Measurements from ENCODE around the gene MTMR1.

Gene MTMR1

GRCh38 chrX:150692831-150693724 lies at the start of gene MTMR1:
TSS of gene MTMR1 (plus strand) at chrX:150693396. CDS start at chrX:150693531, 135 bp downstream.
- no peak for TF ChIP-seq BACH2 (CRISPR knock-in tag; IDR thresholded peaks at IDR 0.05; ENCODE audit: borderline replicate concordance)
- TF ChIP-seq ARNTL (CRISPR knock-in tag; IDR thresholded peaks at IDR 0.05; ENCODE audit: borderline replicate concordance, low read depth), result no peak
- no peak for TF ChIP-seq ZNF565 (CRISPR knock-in tag; conservative IDR thresholded peaks at IDR 0.05; ENCODE audit: low read depth)
- TF ChIP-seq PATZ1 (CRISPR knock-in tag; IDR thresholded peaks at IDR 0.05; ENCODE audit: borderline replicate concordance), result no peak
- no peak for TF ChIP-seq CSRNP3 (CRISPR knock-in tag; IDR thresholded peaks at IDR 0.05)
- TF ChIP-seq ZNF8 (CRISPR knock-in tag; IDR thresholded peaks at IDR 0.05), result no peak
- no peak for TF ChIP-seq POU6F1 (CRISPR knock-in tag; IDR thresholded peaks at IDR 0.05; ENCODE audit: borderline replicate concordance, low read depth)
- TF ChIP-seq RARB (CRISPR knock-in tag; IDR thresholded peaks at IDR 0.05), result no peak
- no peak for TF ChIP-seq SNAI2 (CRISPR knock-in tag; IDR thresholded peaks at IDR 0.05)
- TF ChIP-seq PPARA (CRISPR knock-in tag; IDR thresholded peaks at IDR 0.05; ENCODE audit: borderline replicate concordance), result no peak
- TF ChIP-seq CREB5 (CRISPR knock-in tag; IDR thresholded peaks at IDR 0.05; ENCODE audit: low read depth), result no peak
- no peak for TF ChIP-seq TOX (CRISPR knock-in tag; IDR thresholded peaks at IDR 0.05; ENCODE audit: borderline replicate concordance)
- TF ChIP-seq ESRRG (CRISPR knock-in tag; IDR thresholded peaks at IDR 0.05), result no peak
- TF ChIP-seq ZNF70 (CRISPR knock-in tag; IDR thresholded peaks at IDR 0.05), result no peak
- TF ChIP-seq TCF4 (CRISPR knock-in tag; IDR thresholded peaks at IDR 0.05; ENCODE audit: borderline replicate concordance), result no peak
- no peak; the same call in 2 of the 3 replicates for ATAC-seq

GRCh38 chrX:150643958-150644357 lies 49.2 kb upstream of the MTMR1 start:
- no peak for TF ChIP-seq TOX (CRISPR knock-in tag; IDR thresholded peaks at IDR 0.05; ENCODE audit: borderline replicate concordance)
- no peak for TF ChIP-seq RARB (CRISPR knock-in tag; IDR thresholded peaks at IDR 0.05)
- TF ChIP-seq SNAI2 (CRISPR knock-in tag; IDR thresholded peaks at IDR 0.05), result no peak
- TF ChIP-seq PPARA (CRISPR knock-in tag; IDR thresholded peaks at IDR 0.05; ENCODE audit: borderline replicate concordance), result no peak
- TF ChIP-seq ZFP3 (CRISPR knock-in tag; IDR thresholded peaks at IDR 0.05), result no peak
- no peak for ATAC-seq

- ATAC-seq, result no peak
- TF ChIP-seq CSDC2 (CRISPR knock-in tag; IDR thresholded peaks at IDR 0.05) (no peak), ISL1 (CRISPR knock-in tag; IDR thresholded peaks at IDR 0.05) (no peak), CREB5 (CRISPR knock-in tag; IDR thresholded peaks at IDR 0.05; ENCODE audit: low read depth) (no peak), TOX (CRISPR knock-in tag; IDR thresholded peaks at IDR 0.05; ENCODE audit: borderline replicate concordance) (no peak), GLIS3 (CRISPR knock-in tag; IDR thresholded peaks at IDR 0.05) (no peak), ZNF565 (CRISPR knock-in tag; conservative IDR thresholded peaks at IDR 0.05; ENCODE audit: low read depth) (no peak), ZNF70 (CRISPR knock-in tag; IDR thresholded peaks at IDR 0.05) (no peak), ESRRG (CRISPR knock-in tag; IDR thresholded peaks at IDR 0.05) (no peak), ZFP3 (CRISPR knock-in tag; IDR thresholded peaks at IDR 0.05) (no peak), TSHZ2 (CRISPR knock-in tag; IDR thresholded peaks at IDR 0.05) (no peak), ZC3H10 (CRISPR knock-in tag; IDR thresholded peaks at IDR 0.05) (no peak), RARB (CRISPR knock-in tag; IDR thresholded peaks at IDR 0.05) (no peak), TCF4 (CRISPR knock-in tag; IDR thresholded peaks at IDR 0.05; ENCODE audit: borderline replicate concordance) (no peak), BACH2 (CRISPR knock-in tag; IDR thresholded peaks at IDR 0.05; ENCODE audit: borderline replicate concordance) (no peak), ZNF8 (CRISPR knock-in tag; IDR thresholded peaks at IDR 0.05) (no peak), POU6F1 (CRISPR knock-in tag; IDR thresholded peaks at IDR 0.05; ENCODE audit: borderline replicate concordance, low read depth) (no peak)
Observed at GRCh38 chrX:150644422-150644821, 48.8 kb upstream of the MTMR1 start.
